Ramos (cell line): ENCODE data around the gene KIF20B.

Source experiments
- in situ Hi-C: fragments of 300-500 bp; cut with MboI; formaldehyde crosslinking; loops from one replicate; pipeline ENCODE4 v1.14.3; 2022; ENCODE audit warnings: low sequenced_read_pairs; ENCODE audit not compliant: unreplicated experiment

KIF20B gene, protein sequence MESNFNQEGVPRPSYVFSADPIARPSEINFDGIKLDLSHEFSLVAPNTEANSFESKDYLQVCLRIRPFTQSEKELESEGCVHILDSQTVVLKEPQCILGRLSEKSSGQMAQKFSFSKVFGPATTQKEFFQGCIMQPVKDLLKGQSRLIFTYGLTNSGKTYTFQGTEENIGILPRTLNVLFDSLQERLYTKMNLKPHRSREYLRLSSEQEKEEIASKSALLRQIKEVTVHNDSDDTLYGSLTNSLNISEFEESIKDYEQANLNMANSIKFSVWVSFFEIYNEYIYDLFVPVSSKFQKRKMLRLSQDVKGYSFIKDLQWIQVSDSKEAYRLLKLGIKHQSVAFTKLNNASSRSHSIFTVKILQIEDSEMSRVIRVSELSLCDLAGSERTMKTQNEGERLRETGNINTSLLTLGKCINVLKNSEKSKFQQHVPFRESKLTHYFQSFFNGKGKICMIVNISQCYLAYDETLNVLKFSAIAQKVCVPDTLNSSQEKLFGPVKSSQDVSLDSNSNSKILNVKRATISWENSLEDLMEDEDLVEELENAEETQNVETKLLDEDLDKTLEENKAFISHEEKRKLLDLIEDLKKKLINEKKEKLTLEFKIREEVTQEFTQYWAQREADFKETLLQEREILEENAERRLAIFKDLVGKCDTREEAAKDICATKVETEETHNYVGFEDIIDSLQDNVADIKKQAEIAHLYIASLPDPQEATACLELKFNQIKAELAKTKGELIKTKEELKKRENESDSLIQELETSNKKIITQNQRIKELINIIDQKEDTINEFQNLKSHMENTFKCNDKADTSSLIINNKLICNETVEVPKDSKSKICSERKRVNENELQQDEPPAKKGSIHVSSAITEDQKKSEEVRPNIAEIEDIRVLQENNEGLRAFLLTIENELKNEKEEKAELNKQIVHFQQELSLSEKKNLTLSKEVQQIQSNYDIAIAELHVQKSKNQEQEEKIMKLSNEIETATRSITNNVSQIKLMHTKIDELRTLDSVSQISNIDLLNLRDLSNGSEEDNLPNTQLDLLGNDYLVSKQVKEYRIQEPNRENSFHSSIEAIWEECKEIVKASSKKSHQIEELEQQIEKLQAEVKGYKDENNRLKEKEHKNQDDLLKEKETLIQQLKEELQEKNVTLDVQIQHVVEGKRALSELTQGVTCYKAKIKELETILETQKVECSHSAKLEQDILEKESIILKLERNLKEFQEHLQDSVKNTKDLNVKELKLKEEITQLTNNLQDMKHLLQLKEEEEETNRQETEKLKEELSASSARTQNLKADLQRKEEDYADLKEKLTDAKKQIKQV (N-terminal part only)

DNA sequence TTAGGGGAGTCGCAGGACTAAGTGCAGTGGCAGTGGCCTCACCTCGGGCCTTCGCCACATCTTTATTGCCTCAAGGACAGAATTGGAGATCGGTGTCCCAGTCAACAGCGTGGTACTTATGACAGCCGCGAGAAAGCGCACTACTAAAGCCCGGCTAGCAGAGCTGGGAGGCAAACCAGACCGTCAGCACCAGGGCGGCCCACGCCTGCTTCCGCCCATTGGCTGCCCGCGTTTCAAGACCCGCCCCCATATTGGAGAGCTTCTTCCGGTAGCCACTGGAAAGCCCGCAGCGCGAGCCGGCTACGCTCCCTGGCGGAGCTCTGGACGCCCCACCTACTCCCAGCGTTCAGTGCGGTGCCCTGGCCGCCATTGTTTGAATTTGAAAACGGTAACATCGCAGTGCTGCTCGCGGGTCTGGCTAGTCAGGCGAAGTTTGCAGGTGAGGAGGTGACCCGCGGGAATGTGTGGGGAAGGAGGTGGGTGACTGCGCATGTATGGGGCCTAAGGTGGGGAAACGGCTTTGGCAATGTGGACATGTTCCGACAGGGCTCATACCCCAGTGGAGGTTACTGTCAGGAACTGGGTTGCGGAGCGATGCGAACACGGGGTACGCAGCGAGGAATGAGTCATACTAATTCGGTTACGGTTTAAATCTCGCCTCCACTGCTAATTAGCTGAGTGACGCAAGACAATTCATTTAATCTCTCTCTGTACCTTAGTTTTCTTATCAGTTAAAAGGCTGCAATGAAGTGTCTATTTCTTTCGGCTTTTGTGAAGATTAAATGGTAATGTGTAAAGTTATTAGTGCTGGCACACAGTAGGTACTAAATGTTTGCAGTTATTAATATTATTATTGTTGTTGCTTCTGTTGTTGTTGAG, at the start of gene KIF20B:
Gene KIF20B, plus strand, starts transcription at position 349 of the 879 bp plus-strand sequence. CDS start 3,705 bp downstream, outside the sequence.
- in situ Hi-C loops = no loop called here

- in situ Hi-C loops = no loop called here
Measured at GRCh38 chr10:89651916-89652573, 49.3 kb upstream of the KIF20B start.

DNA sequence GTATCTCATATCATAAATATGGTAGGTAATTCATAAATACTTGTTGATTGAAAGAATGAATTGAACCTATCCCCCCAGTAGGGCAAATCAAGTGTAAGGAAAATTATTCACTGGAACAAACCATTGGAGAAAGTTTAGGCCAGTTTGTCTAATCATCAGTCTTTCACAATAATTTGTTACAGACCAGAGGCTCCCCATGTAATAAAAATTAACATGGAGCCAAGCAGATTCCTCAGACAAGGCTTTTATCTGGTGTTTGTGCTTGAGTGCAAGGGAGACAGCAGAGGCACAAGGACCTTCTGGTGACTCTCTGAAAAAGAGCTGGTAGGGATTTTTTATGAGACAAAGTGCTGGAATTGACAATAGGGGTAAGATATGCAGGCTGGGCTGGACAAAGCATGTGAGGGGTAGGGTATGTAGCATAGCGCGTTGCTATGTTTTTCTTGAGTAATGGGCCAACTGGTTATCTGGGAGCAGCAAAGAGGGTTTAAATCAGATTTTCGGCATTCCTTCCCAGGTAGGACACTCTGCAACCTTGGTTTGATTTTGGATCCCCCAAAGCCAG, 48.5 kb upstream of the KIF20B start:
- in situ Hi-C loops = no loop called here

GRCh38 chr10:89653410-89653869, 48.0 kb upstream of the KIF20B start:
- in situ Hi-C loops = no loop called here

DNA sequence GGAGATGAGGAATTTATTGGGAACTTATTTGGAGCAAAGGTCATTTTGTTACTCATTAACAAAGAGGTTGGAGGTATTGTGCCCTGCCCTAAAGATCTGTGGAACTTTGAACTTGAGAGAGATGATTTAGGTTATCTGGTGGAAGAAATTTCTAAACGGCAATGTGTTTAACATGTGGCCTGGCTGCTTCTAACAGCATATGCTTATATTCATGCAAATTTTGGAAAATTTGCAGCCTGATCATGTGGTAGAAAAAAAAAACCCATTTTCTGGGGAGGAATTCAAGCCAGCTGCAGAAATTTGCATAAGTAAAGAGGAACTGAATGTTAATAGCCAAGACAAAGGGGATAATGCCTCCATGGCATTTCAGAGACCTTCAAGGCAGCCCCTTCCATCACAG, 45.7 kb upstream of the KIF20B start:
- in situ Hi-C loops = no loop called here

- in situ Hi-C loops = no loop called here
Measured at GRCh38 chr10:89657302-89657701, 44.1 kb upstream of the KIF20B start.

- in situ Hi-C loops = no loop called here
Measured at GRCh38 chr10:89659143-89660131, 42.0 kb upstream of the KIF20B start.

DNA sequence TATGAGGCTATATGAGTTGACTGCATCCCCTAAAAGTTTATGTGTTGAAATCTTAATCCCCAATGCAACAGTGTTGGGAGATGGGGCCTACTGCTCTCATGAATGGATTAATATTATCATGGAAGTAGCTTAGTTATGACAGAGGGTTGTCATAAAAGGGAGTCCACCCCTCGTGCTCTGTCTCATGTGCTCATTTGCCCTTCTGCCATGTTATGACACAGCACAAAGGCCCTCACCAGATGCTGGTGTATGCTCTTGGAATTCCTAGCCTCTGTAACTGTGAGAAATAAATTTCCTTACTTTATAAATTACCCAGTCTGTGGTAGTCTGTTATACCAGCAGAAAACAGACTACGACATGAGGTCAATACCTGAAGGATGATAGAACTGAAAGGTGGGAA, 38.8 kb upstream of the KIF20B start:
- in situ Hi-C loops = no loop called here

DNA sequence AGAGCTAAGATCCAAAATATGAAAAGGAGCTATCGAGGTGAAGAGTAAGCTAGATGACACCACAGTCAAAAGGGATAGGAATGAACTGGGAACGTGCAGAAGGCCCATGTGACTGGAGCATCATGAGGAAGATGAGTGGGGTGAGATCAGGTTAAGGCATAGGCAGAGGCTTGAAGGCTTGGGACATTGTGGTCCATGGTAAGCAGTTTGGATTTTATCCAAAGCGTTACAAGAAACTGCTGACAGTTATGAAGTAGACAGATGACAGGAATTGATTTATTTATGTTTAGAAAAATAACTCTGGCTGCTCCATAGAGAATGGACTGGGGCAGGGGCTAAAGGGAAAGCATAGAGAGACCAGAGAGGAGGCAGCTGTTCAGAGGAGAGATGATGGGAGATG, 38.2 kb upstream of the KIF20B start:
- in situ Hi-C loops = no loop called here

DNA sequence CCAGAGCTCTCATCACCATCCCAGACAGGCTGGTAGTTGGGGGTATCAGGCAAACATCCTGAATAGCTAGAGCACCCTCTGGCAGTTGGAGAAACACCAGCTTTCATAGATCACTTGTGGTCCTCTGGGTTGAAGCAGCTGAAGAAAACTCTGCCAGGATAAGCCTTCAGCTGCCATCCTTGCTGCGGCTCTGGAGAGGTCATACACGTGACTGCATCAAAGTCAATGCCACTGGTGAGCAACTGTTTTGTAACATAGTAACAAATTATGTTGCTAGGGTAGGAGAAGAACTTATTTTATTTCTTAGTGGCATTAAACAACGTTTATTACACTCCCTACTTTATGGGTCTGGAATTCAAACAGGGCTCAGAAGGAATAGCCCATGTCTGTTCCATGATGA, 37.2 kb upstream of the KIF20B start:
- in situ Hi-C loops = no loop called here

- in situ Hi-C loops = no loop called here
Measured at GRCh38 chr10:89665302-89665701, 36.1 kb upstream of the KIF20B start.

GRCh38 chr10:89666138-89666537, 35.3 kb upstream of the KIF20B start:
- in situ Hi-C loops = no loop called here

GRCh38 chr10:89668386-89669071, 32.9 kb upstream of the KIF20B start:
- in situ Hi-C loops = no loop called here

- in situ Hi-C loops = no loop called here
Measured at GRCh38 chr10:89669985-89670384, 31.4 kb upstream of the KIF20B start.

- in situ Hi-C loops = no loop called here
Measured at GRCh38 chr10:89670926-89671325, 30.5 kb upstream of the KIF20B start.

GRCh38 chr10:89677341-89677740, 24.0 kb upstream of the KIF20B start:
- in situ Hi-C loops = no loop called here

DNA sequence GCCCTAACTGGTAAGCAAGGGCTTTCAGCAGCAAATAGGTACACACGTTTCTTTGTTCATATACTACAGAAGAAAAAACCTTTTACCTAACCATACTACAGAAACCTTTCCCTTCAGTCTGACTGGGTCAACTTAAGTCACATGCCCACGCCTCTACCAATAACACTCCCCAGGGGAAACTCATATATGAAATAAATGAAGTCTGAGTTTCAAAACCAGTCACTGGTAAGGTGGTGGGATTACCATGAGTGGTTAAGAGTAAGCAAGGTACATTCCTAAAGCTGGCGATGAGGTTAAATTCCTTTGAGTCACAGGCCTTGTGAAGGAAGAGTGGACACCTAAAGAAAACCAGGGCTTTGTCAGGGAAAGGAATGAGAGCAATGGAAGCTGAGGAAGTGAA, 21.4 kb upstream of the KIF20B start:
- in situ Hi-C loops = no loop called here
